ENCODE data around the gene FGF12. TPM values are rescaled to one million over a fixed set of nuclear protein-coding genes. Genes with fewer than 3 reads are reported as not detected.

FGF12 gene
- total RNA-seq, 4 donors from 2014 or later, result 0.54 to 6.3 (median 3.9) TPM

DNA sequence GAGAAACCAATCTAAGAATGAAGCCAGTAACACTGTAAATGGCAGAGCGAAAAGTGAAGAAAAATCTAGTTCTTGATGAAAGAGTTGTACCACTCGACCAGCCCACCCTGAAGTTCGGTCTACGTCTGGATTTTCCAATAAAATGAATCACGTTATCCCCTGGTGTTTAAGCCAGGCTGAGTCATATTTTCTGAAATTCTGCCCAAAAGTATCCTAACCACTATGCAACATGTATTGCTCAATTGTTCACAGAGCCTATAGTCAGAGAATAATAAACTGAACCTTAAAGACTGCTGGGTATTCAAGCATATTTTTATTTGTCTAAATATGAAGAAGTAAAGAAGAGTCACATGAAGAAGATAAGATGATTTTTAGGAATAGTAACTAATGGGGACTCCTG, 245.7 kb downstream of the FGF12 start:
- no peak overlapping the region for H3K27ac ChIP-seq
- intact Hi-C loops (cut with DNase I), result no loop called here
- WGBS, 2 donors, result 87 to 93% methylated on average over 5 of the region's 5 CpGs
- no peaks in the 10 kb centered on the region for H3K27me3 ChIP-seq
- H3K36me3 ChIP-seq, result no peaks in the 10 kb centered on the region
- H3K9me3 ChIP-seq, result no peaks in the 10 kb centered on the region
- no peaks in the 10 kb centered on the region for H3K4me1 ChIP-seq
- no peak overlapping the region for H3K4me3 ChIP-seq (replicated peaks in 1 of 3)
- TF ChIP-seq POLR2A (IDR thresholded peaks at IDR 0.05), result no peak
- TF ChIP-seq, protein P1, sequence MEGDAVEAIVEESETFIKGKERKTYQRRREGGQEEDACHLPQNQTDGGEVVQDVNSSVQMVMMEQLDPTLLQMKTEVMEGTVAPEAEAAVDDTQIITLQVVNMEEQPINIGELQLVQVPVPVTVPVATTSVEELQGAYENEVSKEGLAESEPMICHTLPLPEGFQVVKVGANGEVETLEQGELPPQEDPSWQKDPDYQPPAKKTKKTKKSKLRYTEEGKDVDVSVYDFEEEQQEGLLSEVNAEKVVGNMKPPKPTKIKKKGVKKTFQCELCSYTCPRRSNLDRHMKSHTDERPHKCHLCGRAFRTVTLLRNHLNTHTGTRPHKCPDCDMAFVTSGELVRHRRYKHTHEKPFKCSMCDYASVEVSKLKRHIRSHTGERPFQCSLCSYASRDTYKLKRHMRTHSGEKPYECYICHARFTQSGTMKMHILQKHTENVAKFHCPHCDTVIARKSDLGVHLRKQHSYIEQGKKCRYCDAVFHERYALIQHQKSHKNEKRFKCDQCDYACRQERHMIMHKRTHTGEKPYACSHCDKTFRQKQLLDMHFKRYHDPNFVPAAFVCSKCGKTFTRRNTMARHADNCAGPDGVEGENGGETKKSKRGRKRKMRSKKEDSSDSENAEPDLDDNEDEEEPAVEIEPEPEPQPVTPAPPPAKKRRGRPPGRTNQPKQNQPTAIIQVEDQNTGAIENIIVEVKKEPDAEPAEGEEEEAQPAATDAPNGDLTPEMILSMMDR (IDR thresholded peaks at IDR 0.05), result no peak
- no peak for DNase-seq

DNA sequence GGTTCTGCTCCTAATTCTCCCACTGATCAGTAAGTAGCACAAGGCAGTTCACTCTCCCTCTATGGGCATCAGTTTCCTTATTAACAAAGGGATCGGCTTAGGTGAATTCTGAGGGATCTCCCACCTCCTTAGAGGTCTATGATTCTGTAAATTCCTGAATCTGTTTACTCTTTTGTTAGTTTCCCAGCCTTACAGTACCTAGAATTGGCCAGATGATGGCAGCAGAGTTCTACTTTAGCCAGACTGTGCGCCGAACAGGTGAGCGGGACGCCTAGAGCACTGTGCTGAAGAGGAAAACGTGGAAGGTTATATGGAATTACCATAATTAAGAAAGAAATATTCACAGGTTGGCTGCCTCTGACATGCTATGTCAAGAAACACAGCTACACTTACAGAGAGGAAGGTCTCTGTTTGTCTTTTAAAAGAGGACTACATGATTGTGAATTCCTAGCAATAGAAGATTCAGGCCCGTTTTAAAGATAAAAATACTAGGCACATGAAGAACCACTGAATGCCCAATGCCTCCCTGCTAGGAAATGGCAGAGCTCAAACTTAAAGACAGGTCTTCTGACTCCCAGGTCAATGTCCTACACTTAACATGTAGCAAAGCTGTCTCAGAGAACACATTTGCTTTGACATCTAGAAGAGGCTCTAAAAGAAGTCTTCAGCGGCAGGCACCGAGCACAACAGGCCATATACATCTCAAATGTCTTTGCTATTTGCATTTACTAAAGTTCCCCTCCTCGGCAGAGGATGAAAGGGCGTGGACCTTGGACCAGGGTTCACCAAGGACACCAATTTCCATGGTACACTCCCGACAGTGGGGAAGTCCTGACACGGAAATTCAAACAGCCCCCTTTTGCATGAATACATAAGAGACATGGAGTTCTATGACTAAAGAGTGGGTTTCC, 259.9 kb downstream of the FGF12 start:
- no peaks in the 10 kb centered on the region for H3K36me3 ChIP-seq
- no peaks in the 10 kb centered on the region for H3K27me3 ChIP-seq
- no peaks in the 10 kb centered on the region for H3K4me1 ChIP-seq
- H3K27ac ChIP-seq, result no peak overlapping the region
- H3K4me3 ChIP-seq (replicated peaks in 1 of 3), result no peak overlapping the region
- peak; percentile 49 to 55 for DNase-seq
- TF ChIP-seq POLR2A (IDR thresholded peaks at IDR 0.05), result no peak
- TF ChIP-seq, protein P1 (IDR thresholded peaks at IDR 0.05), result peak; percentile 73 to 93 (median 83)
- 37 to 38% methylated on average over 13 of the region's 13 CpGs for WGBS, 2 donors
- no peaks in the 10 kb centered on the region for H3K9me3 ChIP-seq
- intact Hi-C loops (cut with DNase I), result no loop called here

DNA sequence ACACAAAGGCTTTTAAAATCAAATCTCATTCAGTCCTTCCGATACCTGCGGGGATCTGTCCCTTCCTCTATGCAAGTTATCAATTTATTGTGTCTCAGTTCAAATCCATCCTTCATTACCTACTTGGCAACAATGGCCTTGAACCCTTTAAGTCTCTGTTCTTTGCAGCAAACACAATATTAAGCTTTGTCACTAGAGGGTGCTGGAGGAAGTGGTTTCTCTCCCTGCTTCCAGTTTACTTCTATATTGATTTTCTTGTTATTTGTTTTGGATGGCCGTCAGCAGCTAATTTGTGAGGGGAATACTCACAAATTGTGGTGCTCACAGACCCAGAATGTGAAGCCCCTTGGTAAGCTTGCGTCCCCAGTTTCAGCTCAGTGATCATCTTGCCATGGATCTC, 278.3 kb downstream of the FGF12 start:
- no peak overlapping the region for H3K27ac ChIP-seq
- no peaks in the 10 kb centered on the region for H3K4me1 ChIP-seq
- intact Hi-C loops (cut with DNase I), result loop anchor here (10.0 kb wide), 1 partner anchor 1034 kb away; no protein-coding TSS in a partner anchor
- H3K9me3 ChIP-seq, result no peaks in the 10 kb centered on the region
- H3K27me3 ChIP-seq, result no peaks in the 10 kb centered on the region
- H3K4me3 ChIP-seq (replicated peaks in 1 of 3), result no peak overlapping the region
- WGBS, 2 donors, result 84 to 88% methylated on average over 4 of the region's 4 CpGs
- TF ChIP-seq POLR2A (IDR thresholded peaks at IDR 0.05), result no peak
- TF ChIP-seq, protein P1 (IDR thresholded peaks at IDR 0.05), result no peak
- H3K36me3 ChIP-seq, result no peaks in the 10 kb centered on the region
- DNase-seq, result no peak

DNA sequence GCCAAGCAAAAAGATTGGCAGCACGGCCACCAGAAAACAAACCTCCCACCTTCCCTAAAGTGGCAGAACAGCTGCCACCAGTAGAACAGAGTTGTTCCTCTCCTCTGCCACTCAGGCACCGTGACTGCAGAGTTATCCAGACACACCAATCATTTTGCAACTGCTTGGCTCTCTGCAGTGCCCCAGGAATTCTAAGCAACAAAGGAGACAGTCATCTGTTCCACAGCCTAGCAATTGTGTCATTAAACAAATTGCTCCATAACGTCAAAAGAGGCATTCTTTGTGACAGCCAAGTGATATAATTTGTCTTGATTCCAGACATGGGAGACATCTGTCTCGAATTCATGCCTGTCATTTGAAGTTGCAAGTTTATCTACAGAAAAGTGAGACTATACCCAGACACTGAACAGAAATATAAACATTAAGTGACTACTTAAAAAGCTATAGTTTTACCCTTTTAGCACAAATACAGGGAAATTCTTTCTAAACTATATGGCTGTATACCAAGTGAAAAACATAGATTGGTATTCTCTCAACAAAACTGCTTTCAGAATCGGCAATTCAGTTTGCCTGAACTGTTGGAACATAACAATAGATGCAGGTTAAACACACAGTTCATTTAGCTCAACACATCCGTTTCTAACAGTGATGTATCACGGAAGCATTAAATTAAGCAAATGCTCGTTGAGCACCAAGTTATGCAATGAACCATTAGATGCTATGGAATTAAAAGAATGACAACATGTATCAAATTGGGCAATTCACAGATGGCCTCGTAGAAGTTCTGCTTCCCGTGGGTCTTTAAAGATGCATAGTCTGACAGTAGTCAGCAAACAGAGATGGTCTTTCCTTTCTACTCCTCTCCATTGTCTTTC, 281.3 kb downstream of the FGF12 start:
- Histone ChIP-seq H3K27me3 (no peaks in the 10 kb centered on the region), H3K4me1 (no peaks in the 10 kb centered on the region), H3K9me3 (no peaks in the 10 kb centered on the region), H3K27ac (no peak overlapping the region), H3K4me3 (replicated peaks in 1 of 3) (no peak overlapping the region), H3K36me3 (no peaks in the 10 kb centered on the region)
- DNase-seq, result no peak
- intact Hi-C loops (cut with DNase I), result loop anchor here (10.0 kb wide), 1 partner anchor 1031 kb away; no protein-coding TSS in a partner anchor
- 52 to 59% methylated on average over 10 of the region's 10 CpGs for WGBS, 2 donors
- no peak for TF ChIP-seq POLR2A (IDR thresholded peaks at IDR 0.05)
- TF ChIP-seq, protein P1 (IDR thresholded peaks at IDR 0.05), result no peak
